HepG2 (cell line): ENCODE data around the gene RTN4RL2. TPM values are rescaled to one million over a fixed set of nuclear protein-coding genes. Genes with fewer than 3 reads are reported as not detected.

ENCODE experiments used
- ATAC-seq: fragments of 200-7000 bp; cut with Tn5 transposase; 3 replicates; pipeline ENCODE4 v1.9.1; 2020; ENCODE audit warnings: mild to moderate bottlenecking, moderate library complexity
- BruUV-seq: library from RNA; stranded (reverse); fragments of 400-500 nt; replicated peaks from 2 replicates; lab custom pipeline; 2021; lab: Mats Ljungman, UMichigan
- CTCF ChIA-PET: fragments of 300-600 bp; formaldehyde crosslinking; extraction: SDS; loops from one replicate; lab custom pipeline; 2021; ENCODE audit warnings: low total read pairs, inconsistent platforms, low intra/inter-chr PET ratio; lab: Yijun Ruan, JAX
- POLR2A ChIA-PET: fragments of 350-600 bp; sonication (Branson Sonifier 250); formaldehyde crosslinking; loops from one replicate; lab custom pipeline; 2020; ENCODE audit warnings: antibody characterized with exemption, inconsistent platforms; lab: Yijun Ruan, JAX
- DNase-seq: peaks from one replicate; pipeline ENCODE4 v3.0.0-alpha.2; 2015; ENCODE audit warnings: low spot score
- FAIRE-seq: peaks from 3 replicates; lab custom pipeline; 2011; peaks lifted over from hg19 to GRCh38; lab: Jason Lieb, UNC
- H2AFZ ChIP-seq: one replicate; pipeline ENCODE4 v1.6.1; 2011; ENCODE audit warnings: low read length, inconsistent platforms
- H3K27ac ChIP-seq: fragments of 300-600 bp; 3 replicates; pipeline ENCODE4 v1.8.0; 2011; ENCODE audit warnings: mixed run types, mild to moderate bottlenecking, mixed read lengths, low read length, inconsistent platforms; ENCODE audit not compliant: insufficient read depth; ENCODE audit errors: extremely low read length
- H3K27me3 ChIP-seq, 2 experiments: fragments of 200-600 bp in 1 of 2; 2 replicates in 1 of 2; 3 replicates in 1 of 2; pipeline versions ENCODE4 v1.6.0 to v1.8.0; 2011; ENCODE audit warnings: low read length in 2 of 2, mild to moderate bottlenecking in 2 of 2, moderate library complexity in 2 of 2, inconsistent platforms in 1 of 2; ENCODE audit not compliant: insufficient read depth in 2 of 2, control insufficient read depth in 1 of 2
- H3K36me3 ChIP-seq, 2 experiments: fragments of 200-600 bp in 1 of 2; replicated peaks in 1 of 2; 2 replicates in 1 of 2; 3 replicates in 1 of 2; pipeline versions ENCODE4 v1.5.1 to v1.8.0; 2011; ENCODE audit warnings: low read length in 2 of 2, inconsistent platforms in 1 of 2; ENCODE audit not compliant: insufficient read depth in 2 of 2, control insufficient read depth in 1 of 2
- H3K4me1 ChIP-seq: 2 replicates; pipeline ENCODE4 v1.5.1; 2012; ENCODE audit warnings: low read length, inconsistent platforms; ENCODE audit not compliant: insufficient read depth
- H3K4me2 ChIP-seq: 2 replicates; pipeline ENCODE4 v1.6.0; 2011; ENCODE audit warnings: low read depth, low read length, inconsistent platforms
- H3K4me3 ChIP-seq, 3 experiments: fragments of 200-600 bp in 1 of 3; sonication (generic), shearing (Covaris generic) in 1 of 3; replicated peaks in 1 of 3; 2 replicates each; pipeline ENCODE4 v1.5.1; 2011 to 2016; ENCODE audit warnings: low read length in 3 of 3, inconsistent platforms in 2 of 3, low read depth in 2 of 3, mild to moderate bottlenecking in 2 of 3, control low read depth in 1 of 3, mixed read lengths in 1 of 3; ENCODE audit not compliant: insufficient read depth in 1 of 3
- H3K79me2 ChIP-seq: one replicate; pipeline ENCODE4 v1.6.1; 2011; ENCODE audit warnings: low read length, inconsistent platforms; ENCODE audit not compliant: insufficient read depth
- H3K9ac ChIP-seq: 2 replicates; pipeline ENCODE4 v1.6.0; 2011; ENCODE audit warnings: mild to moderate bottlenecking, low read depth, low read length, inconsistent platforms; ENCODE audit not compliant: insufficient read depth
- H3K9me3 ChIP-seq: 2 replicates; pipeline ENCODE4 v1.5.1; 2012; ENCODE audit warnings: mild to moderate bottlenecking, low read length
- H4K20me1 ChIP-seq: 2 replicates; pipeline ENCODE4 v1.6.0; 2011; ENCODE audit warnings: inconsistent platforms, mild to moderate bottlenecking, low read length, moderate library complexity; ENCODE audit not compliant: insufficient read depth
- BRCA1 ChIP-seq: sonication (generic); formaldehyde crosslinking; IDR thresholded peaks from 2 replicates; pipeline ENCODE4 v1.4.0; 2020; ENCODE audit warnings: missing genetic modification reagents
- CENPX ChIP-seq: sonication (generic); formaldehyde crosslinking; IDR thresholded peaks from 2 replicates; pipeline ENCODE4 v1.9.0; 2021; ENCODE audit warnings: mild to moderate bottlenecking, missing genetic modification reagents, moderate library complexity
- CREBL2 ChIP-seq: sonication (generic); formaldehyde crosslinking; IDR thresholded peaks from 2 replicates; pipeline ENCODE4 v1.8.1; 2023; ENCODE audit warnings: missing genetic modification reagents, mild to moderate bottlenecking, borderline replicate concordance
- JDP2 ChIP-seq: sonication (generic); formaldehyde crosslinking; IDR thresholded peaks from 2 replicates; pipeline ENCODE4 v1.8.1; 2022; ENCODE audit warnings: missing genetic modification reagents, borderline replicate concordance
- KLF12 ChIP-seq: sonication (generic); formaldehyde crosslinking; IDR thresholded peaks from 2 replicates; pipeline ENCODE4 v1.4.0; 2020; ENCODE audit warnings: missing genetic modification reagents, borderline replicate concordance
- SKIL ChIP-seq: sonication (generic); formaldehyde crosslinking; IDR thresholded peaks from 2 replicates; pipeline ENCODE4 v1.8.0; 2022; ENCODE audit warnings: missing genetic modification reagents, mild to moderate bottlenecking, moderate library complexity, borderline replicate concordance
- TEAD2 ChIP-seq: sonication (generic); formaldehyde crosslinking; IDR thresholded peaks from 2 replicates; pipeline ENCODE4 v1.9.0; 2021; ENCODE audit warnings: missing genetic modification reagents
- TP53 ChIP-seq: sonication (generic); formaldehyde crosslinking; conservative IDR thresholded peaks from 2 replicates; pipeline ENCODE4 v1.4.0; 2020; ENCODE audit warnings: missing genetic modification reagents
- ZBTB14 ChIP-seq: sonication (generic); formaldehyde crosslinking; IDR thresholded peaks from 2 replicates; pipeline ENCODE4 v1.4.0; 2020; ENCODE audit warnings: missing genetic modification reagents
- ZFP90 ChIP-seq: sonication (generic); formaldehyde crosslinking; IDR thresholded peaks from 2 replicates; pipeline ENCODE4 v1.8.0; 2022; ENCODE audit warnings: missing genetic modification reagents, mild to moderate bottlenecking, inconsistent platforms, borderline replicate concordance
- ZNF33A ChIP-seq: sonication (generic); formaldehyde crosslinking; IDR thresholded peaks from 2 replicates; pipeline ENCODE4 v1.5.1; 2020; ENCODE audit warnings: missing genetic modification reagents, mild to moderate bottlenecking, moderate library complexity, borderline replicate concordance
- ZNF367 ChIP-seq: sonication (generic); formaldehyde crosslinking; IDR thresholded peaks from 2 replicates; pipeline ENCODE4 v1.4.0; 2020; ENCODE audit warnings: missing genetic modification reagents, borderline replicate concordance
- ZNF501 ChIP-seq: sonication (generic); formaldehyde crosslinking; IDR thresholded peaks from 2 replicates; pipeline ENCODE4 v1.5.1; 2020; ENCODE audit warnings: mild to moderate bottlenecking, moderate library complexity, missing genetic modification reagents
- ZNF512B ChIP-seq: sonication (generic); formaldehyde crosslinking; IDR thresholded peaks from 2 replicates; pipeline ENCODE4 v1.5.1; 2020; ENCODE audit warnings: missing genetic modification reagents, mild to moderate bottlenecking, borderline replicate concordance
- WGBS: methylation state at CpG from one replicate; pipeline ENCODE4 v1.1.6; 2017; ENCODE audit warnings: low lambda C conversion rate; 5-methylcytosine and 5-hydroxymethylcytosine counted together
- in situ Hi-C: cut with HindIII; loops from 2 replicates; pipeline ENCODE4 v1.10.0; 2017; ENCODE audit warnings: low pct_unique_long_range_greater_than_20kb; ENCODE audit not compliant: extremely low pct_ligation_motif_present
- intact Hi-C: fragments of 100-400 bp; cut with micrococcal nuclease; formaldehyde crosslinking; loops from one replicate; pipeline ENCODE4 v1.10.0; 2022; ENCODE audit not compliant: unreplicated experiment
- polyA plus RNA-seq, 8 experiments: library from polyadenylated mRNA; depleted of rRNA in 3 of 8; stranded (reverse) in 7 of 8; unstranded in 1 of 8; fragments of >200 nt; fragmentation: Illumina TruSeq in 4 of 8; extraction: Trizol in 4 of 8; gene quantifications; 2 replicates each; pipeline versions ENCODE4 v1.2.1 to v1.2.3, GENCODE V29; 2011 to 2016; ENCODE audit warnings: low read depth in 4 of 8, missing spikeins in 1 of 8, mixed read lengths in 1 of 8; ENCODE audit not compliant: insufficient read depth in 1 of 8
- total RNA-seq, 5 experiments: library from RNA; depleted of rRNA; stranded (reverse); fragments of >200 nt; fragmentation: Illumina TruSeq; extraction: Trizol; gene quantifications; 2 replicates each; pipeline ENCODE4 v1.2.3, GENCODE V29; 2016; ENCODE audit warnings: low read depth in 1 of 5
- TF ChIP-seq, protein P1 (sequence below): sonication (generic); formaldehyde crosslinking; IDR thresholded peaks from 2 replicates; pipeline ENCODE4 v1.4.0; 2020; ENCODE audit warnings: mild to moderate bottlenecking, missing genetic modification reagents

The RTN4RL2 gene
- total and polyA plus RNA-seq, 2 of the 13 experiments (the other 11 are each of a cell fraction or from before 2014, with no cell fraction given), result 1.3 to 4.3 TPM

- no peak for TF ChIP-seq ZBTB14 (CRISPR knock-in tag)
Observed at GRCh38 chr11:57426929-57427726, 33.2 kb upstream of the RTN4RL2 start, which contains the start of gene SLC43A3 (continued).

DNA sequence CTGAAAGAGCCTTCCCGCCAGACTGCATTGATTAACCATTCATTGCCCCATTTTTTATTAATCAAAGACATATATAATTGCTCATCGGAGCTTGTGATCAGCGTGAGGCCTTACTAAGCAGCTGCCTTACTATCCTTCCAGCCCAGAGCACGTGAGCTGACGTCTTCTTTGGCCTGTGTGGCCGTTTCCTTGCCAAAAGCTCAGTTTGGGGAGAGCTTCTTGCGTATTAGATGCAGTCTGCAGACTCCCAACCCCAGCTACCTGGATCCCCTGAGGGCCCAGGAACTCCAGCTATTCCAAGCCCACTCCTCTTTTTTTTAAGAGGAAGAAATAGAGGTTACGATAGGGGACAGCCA, 32.6 kb upstream of the RTN4RL2 start:
- Histone ChIP-seq H4K20me1 (no peaks in the 10 kb centered on the region), H3K4me1 (peaks cover 72% of the 10 kb centered on the region), H3K4me2 (no peak overlapping the region), H3K4me3 (no peak overlapping the region), H3K27ac (no peak overlapping the region), H3K79me2 (no peaks in the 10 kb centered on the region), H3K36me3 (no peaks in the 10 kb centered on the region), H2AFZ (no peak overlapping the region), H3K9me3 (no peaks in the 10 kb centered on the region), H3K27me3 (peaks cover 2% of the 10 kb centered on the region in 2 experiments; a peak in 2 of 5 replicates), H3K9ac (no peak overlapping the region)
- FAIRE-seq (no peak), ATAC-seq (no peak), DNase-seq (no peak)
- intact Hi-C loops, result no loop called here
- no TSS peak for BruUV-seq
- ChIA-PET POLR2A (no interaction called here), CTCF (no interaction called here)
- WGBS, result 65% methylated on average over 8 of the region's 8 CpGs
- in situ Hi-C loops, result no loop called here
- no peak for TF ChIP-seq ZNF512B
- TF ChIP-seq CENPX (CRISPR knock-in tag), result no peak
- TF ChIP-seq ZNF501 (CRISPR knock-in tag), result no peak
- TF ChIP-seq ZNF33A (CRISPR knock-in tag), result no peak
- TF ChIP-seq JDP2, result no peak
- TF ChIP-seq CREBL2, result no peak
- TF ChIP-seq, protein P1, sequence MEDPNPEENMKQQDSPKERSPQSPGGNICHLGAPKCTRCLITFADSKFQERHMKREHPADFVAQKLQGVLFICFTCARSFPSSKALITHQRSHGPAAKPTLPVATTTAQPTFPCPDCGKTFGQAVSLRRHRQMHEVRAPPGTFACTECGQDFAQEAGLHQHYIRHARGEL, result no peak
- no peak for TF ChIP-seq TEAD2
- no peak for TF ChIP-seq BRCA1 (CRISPR knock-in tag)
- TF ChIP-seq KLF12 (CRISPR knock-in tag), result no peak
- no peak for TF ChIP-seq TP53 (CRISPR knock-in tag)
- no peak for TF ChIP-seq ZFP90 (CRISPR knock-in tag)
- TF ChIP-seq SKIL (CRISPR knock-in tag), result no peak
- no peak for TF ChIP-seq ZNF367 (CRISPR knock-in tag)
